HG03095 (cell line): ENCODE data around the gene NOS1.

Experiments used
- ATAC-seq: cut with Tn5 transposase; IDR thresholded peaks from one replicate; pipeline ENCODE4 v1.9.1; 2021; ENCODE audit warnings: moderate library complexity; ENCODE audit not compliant: unreplicated experiment

NOS1 gene

DNA sequence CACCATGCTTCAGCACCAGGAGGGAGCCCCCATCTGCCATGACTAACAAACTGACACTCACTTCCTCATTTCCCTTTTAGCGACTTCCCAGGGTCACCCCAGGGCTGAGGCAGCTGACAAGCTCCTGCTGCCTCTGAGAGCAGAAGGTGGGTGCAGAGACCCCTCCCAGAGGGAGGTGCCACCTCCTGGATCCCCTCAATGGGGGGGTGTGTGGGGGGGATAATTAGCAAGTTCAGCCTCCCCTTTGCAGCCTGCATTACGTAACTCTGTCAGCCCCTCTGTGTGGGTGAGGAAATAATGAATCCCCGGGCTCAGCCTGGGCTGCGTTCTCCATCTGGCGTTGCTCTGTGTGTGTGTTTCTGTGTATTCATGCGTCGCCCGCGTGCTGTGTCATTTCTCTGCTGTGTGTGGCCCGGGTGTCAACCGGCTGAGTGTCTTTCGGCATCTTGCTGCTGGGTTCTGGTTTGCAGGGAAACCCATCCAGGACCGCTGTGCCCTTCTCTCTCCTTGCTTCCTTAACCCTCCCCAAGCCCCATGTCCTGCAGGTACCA is 28.0 kb downstream of the NOS1 start:
- no peak for ATAC-seq

GRCh38 chr12:117331691-117332090 is 29.7 kb downstream of the NOS1 start:
- ATAC-seq = no peak

GRCh38 chr12:117330441-117331113 is 30.8 kb downstream of the NOS1 start:
- ATAC-seq = no peak

- ATAC-seq = no peak
Observed at GRCh38 chr12:117329756-117330155, 31.7 kb downstream of the NOS1 start.

DNA sequence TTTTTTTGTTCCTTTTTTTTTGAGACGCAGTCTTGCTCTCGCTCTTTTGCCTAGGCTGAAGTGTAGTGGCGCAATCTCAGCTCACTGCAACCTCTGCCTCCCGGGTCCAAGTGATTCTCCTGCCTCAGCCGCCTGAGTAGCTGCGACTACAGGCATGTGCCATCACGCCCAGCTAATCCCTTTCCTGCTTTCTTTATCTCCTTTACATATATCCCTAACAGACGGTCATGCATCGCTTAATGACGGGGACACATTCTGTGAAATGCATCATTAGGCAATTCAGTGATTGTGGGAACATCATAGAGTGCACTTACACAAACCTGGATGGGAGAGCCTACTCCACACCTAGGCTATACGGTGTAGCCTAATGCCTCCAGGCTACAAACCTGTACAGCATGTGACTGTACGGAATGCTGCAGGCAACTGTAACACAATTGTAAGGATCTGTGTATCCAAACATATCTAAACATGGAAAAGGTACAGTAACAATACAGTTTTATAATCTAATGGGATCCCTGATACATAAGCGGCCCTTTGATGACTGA is 32.8 kb downstream of the NOS1 start:
- ATAC-seq = no peak

DNA sequence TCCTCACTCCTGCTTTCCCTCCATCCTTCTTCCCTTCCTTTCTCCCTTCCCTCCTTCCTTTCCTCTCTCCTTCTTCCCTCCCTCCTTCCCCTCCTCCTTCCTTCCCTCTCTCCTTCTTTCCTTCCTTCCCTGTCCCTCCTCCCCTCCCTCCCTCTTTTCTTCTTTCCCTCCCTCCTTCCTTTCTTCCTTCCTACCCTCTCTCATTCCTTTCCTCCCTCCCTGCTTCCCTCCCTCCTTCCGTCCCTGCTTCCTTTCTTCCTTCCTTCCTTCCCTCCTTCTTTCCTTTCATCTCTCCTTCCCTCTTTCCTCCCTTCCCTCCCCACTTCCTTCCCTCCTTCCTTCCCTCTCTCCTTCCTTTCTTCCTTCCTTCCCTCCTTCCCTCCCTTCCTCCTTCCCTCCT is 39.0 kb downstream of the NOS1 start:
- ATAC-seq = no peak

DNA sequence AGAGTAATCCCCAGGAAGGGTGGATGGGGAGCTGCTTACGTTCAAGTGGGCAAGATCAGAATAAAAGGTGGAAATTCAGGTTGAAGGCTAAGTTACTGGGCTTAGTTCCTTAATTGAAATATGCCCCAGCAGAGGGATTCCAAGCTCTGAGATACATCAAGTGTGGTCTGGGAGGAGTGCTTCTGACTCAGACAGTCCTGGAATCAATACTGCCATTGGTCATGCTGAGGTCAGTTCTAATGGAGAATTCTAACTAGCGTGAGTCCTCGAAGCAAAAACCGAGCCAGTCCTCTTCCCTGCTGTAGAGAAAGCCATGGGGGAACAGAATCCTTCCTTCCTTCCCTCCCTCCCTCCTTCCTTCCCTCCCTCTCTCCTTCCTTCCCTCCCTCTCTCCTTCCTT is 39.9 kb downstream of the NOS1 start:
- ATAC-seq = no peak

DNA sequence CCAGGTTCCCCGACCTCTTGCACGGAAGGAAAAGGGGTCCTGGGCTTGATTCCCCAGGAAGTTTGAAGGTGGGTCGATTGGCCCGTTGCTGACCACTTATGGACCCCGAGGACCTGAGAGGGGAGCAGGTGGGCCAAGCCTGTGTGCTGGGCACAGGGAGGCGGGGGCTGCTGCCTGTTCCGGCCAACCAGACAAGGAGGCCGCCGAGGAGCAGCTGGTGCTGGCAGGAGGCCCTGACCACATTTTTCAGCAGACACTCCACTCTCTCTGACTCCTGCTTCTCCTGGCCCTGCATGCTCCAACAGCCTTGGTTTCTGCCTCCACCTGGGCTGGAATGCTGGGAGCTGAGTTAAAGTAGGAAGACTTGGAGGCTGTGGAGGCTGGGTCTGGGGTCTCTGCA is 42.8 kb downstream of the NOS1 start:
- ATAC-seq = no peak

GRCh38 chr12:117316336-117316735 is 45.1 kb downstream of the NOS1 start:
- ATAC-seq = no peak

DNA sequence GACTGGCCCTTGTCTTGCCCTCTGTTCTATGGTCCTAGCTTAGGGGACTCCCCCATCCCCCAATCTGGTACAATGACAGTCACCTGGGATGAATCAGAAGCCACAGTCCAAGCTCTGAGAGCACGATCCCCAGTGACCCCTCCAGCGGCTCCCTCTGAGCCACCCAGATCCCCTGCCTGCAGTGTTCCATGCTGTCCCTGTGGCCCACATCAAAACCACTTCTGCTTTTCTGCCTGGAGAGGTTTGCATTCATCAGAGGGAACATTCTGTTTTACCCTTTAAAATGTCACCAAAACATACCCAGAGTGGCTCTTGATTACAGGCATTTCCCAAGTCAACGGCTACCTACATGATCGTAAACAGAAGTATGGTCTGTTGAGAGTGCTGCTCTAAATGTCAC is 47.5 kb downstream of the NOS1 start:
- no peak for ATAC-seq

- no peak for ATAC-seq
Observed at GRCh38 chr12:117312770-117313169, 48.7 kb downstream of the NOS1 start.

- no peak for ATAC-seq
Observed at GRCh38 chr12:117309276-117309925, 52.0 kb downstream of the NOS1 start.

- ATAC-seq = no peak
Observed at GRCh38 chr12:117300174-117300573, 61.3 kb downstream of the NOS1 start.

GRCh38 chr12:117298648-117299225 is 62.7 kb downstream of the NOS1 start:
- ATAC-seq = no peak

DNA sequence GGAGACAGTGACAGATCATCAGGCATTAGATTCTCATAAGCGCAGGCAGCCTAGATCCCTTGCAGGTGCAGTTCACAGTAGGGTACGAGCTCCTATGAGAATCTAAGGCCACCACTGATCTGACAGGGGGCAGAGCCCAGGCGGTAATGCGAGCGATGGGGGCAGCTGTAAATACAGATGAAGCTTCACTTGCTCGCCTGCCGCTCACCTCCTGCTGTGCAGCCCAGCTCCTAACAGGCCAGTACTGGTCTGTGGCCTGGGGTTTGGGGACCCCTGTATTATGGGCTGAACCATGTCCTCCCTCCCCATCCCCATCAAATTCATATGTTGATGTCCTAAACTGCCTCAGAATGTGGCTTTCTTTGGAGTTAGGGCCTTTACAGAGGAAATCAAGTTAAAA is 63.2 kb downstream of the NOS1 start:
- no peak for ATAC-seq

DNA sequence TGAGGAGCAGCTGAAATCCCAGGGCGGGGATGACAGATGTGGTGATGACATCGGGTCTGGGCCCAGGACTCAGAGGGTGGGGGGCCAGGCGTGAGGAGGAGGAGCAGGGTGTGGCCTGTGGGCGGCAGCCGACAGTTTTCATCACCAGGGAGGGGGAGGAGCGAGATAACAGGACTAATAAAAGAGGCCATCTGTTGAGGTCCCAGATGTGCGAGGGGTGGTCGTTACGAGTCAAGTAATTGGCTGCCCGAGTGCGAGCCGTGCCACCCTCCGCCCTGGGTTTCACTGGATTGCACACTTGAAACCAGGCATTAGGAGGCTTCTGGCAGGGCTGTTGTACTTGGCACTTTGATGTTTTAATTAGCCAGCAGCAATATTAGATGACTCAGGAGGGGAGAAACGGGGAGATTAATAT is 67.2 kb downstream of the NOS1 start:
- ATAC-seq = no peak

- no peak for ATAC-seq
Observed at GRCh38 chr12:117293510-117293909, 67.9 kb downstream of the NOS1 start.

DNA sequence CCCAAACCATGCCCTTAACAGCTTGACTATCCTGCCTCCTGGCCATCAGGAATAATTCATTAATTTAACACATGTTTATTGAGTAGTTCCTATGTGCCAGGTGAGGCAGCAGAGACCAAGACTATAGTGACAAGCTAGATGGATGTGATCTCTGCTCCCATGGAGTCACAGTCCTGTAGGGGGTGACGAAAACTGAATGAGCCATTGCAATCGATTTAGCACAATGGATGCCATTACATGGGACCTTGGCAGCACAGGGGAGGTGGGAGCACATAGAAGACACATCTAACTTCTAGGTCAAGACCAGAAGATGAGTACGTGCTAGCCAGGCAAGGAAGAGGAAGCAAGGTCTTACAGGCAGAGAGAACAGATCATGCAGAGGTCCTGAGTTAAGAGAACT is 68.7 kb downstream of the NOS1 start:
- no peak for ATAC-seq

- ATAC-seq = no peak
Observed at GRCh38 chr12:117284140-117284539, 77.3 kb downstream of the NOS1 start.

DNA sequence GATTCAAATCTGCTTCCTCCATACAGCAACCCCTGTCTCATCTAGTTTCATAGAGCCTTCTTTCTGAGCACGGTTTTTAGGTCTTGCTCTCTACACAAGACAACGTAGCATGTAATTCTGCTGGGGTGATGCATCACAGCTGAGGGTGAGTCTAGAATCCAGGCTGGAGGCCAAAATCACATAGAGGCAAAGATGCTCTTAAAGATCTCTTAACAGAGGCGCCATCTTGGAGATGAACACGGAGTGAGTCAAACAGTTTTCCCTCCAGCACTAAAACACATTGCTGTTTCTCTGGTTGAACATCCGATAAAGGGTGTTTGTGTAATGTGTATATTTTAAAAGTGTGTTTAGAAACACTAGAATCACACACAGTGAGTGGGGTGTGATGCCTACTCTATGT is 78.9 kb downstream of the NOS1 start:
- no peak for ATAC-seq

GRCh38 chr12:117280019-117280680 is 81.3 kb downstream of the NOS1 start:
- ATAC-seq = no peak
